Brain pericyte (primary cell): Measurements from ENCODE around the gene METTL8.
"Not testable (repeated sequence)": the region's sequence is repeated elsewhere in the genome, so short reads cannot be mapped to it uniquely, and the experiment has no call there.

Experiments
- DNase-seq: peaks from one replicate; pipeline ENCODE4 v3.0.0-alpha.2; 2012; ENCODE audit warnings: low read depth, low spot score

METTL8 gene

GRCh38 chr2:171311589-171311988 lies 122.2 kb downstream of the METTL8 start:
- not testable (repeated sequence) for DNase-seq

DNA sequence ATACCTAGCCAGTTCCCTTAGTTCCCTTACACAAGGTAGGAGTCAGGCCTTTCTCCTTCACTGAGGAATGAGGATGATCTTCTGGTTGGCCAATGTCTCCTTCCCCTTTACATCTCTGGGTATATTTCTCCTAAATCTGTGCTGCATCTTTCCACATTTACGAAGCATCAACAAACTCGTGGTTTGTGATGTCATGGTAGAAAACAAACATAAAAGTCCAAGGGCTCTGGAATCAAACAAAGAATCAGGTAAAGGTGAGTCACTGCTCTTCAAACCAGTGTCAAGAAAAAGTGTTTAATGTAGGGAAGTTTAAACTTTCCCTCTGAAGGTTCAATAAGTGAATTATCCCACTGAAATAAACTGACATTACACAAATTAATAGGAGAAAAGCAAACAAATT lies 122.9 kb downstream of the METTL8 start:
- no peak for DNase-seq

- DNase-seq: no peak
Observed at GRCh38 chr2:171309455-171310286, 124.1 kb downstream of the METTL8 start.

GRCh38 chr2:171308280-171309054 lies 125.3 kb downstream of the METTL8 start:
- DNase-seq: no peak

DNA sequence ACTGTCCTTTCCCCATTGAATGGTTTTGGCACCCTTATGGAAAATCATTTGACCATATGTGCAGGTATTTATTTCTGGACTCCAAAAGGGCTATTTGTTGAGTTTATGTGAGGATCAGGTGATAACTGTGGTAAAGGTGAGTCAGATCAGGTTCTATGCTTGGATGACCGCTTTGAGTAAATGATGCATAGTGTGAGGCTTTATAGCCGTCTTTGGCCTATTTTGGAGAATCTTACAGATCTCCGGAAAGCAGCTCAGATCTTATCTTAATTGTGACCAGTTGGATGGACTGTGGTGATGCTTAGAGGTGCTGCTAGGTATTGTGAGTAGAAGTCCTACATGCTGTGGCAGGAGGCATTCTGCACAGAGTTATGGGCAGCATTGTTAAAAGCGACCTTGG lies 126.2 kb downstream of the METTL8 start:
- DNase-seq: no peak

GRCh38 chr2:171297956-171298355 lies 135.8 kb downstream of the METTL8 start:
- DNase-seq: no peak

DNA sequence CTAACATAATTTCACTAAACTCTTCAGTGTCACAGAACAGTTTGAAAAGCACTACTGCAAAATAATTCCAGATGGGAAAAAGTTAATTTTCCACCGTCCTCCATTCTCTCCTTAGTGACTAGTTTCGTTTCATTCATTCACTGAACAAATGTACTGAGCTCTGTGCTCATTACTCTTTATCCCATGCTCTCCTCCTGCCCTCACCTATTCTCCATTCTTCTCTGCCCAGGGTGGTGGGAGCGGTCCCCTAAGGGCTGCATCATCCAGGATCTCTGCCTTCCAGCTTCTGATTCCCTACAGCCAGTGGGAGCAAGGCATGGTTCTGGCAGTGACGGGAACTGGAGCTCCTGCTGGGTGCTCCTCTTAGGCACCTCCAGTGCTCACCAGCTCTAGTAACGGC lies 139.2 kb downstream of the METTL8 start:
- no peak for DNase-seq

DNA sequence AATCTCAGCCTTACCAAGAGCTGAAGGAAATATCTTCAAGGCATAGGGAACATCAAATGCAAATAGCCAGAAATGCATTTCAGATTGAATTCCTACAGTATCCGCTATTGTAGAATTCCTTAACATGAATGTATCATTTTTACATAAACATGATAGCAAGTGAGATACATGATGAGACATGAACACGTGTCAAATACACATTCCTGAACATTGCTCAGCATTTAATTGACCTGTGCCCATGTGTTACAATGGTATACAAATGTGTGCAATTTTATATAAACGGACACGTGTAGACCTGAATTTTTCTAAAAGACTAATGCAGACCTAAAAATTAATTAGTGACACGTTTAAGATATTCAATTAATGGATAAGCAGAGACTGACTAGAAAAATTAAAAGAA lies 140.1 kb downstream of the METTL8 start:
- DNase-seq: no peak

DNA sequence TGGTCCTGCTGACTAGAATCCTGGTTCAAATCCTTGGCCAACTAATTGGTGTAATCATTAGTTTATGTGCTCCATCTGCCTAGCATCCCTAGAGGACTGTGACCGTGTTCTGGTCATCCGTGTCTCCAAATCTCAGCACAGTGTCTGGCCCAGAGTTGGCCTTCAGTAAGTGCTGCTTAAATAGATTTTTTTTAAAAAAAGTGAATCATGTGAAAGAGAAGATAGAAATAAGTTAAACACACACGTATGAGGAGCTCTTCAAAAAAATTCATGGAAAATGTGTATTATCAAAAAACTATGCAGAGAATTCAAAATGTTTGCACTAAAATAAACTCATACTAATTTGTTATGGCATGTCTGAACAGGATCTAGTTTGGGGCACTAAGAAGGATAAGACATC lies 143.8 kb downstream of the METTL8 start:
- DNase-seq: no peak

DNA sequence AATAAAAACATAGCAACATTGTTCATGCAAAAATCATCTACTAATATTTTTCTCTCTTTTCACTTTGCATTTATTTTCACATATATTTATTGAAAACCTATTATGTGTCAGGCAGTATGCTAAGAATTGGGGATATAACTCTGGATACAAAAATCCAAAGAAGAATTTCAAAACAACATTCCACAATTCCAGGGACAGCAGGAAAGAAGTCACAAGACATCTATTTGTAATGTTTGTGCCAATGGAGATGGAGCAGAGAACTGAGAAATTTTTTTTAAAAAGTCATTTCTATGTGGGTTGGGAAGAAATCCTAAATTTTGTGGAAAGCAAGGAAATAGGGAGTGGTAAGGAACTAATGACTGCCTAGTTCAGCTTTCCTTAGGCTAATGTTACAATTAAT lies 144.5 kb downstream of the METTL8 start:
- no peak for DNase-seq

GRCh38 chr2:171287611-171288010 lies 146.2 kb downstream of the METTL8 start:
- DNase-seq: no peak

DNA sequence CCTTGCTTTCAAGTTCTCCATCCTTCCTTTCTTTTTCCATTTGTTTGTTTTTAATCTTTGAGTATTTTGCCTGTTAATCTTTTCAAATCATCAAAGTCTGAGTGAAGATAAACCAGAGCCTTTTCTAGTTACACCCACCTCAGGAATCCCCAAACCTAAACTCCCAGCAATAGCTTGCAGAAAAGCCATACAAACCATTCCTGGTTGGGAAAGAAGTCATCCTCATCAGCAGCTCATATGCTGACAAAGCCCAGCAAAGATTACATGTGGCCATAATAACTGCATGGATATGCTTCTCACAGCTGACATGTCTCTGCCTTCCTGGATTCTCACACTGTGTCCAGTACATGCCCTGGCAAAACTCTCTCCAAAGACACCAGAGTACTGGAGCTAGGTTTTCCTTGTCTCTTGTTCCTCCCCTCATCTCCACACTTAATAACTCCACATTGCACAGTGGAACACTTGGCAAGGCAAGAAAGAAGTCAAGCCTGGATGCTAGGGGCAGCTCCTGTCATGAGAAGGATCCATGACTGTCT lies 146.7 kb downstream of the METTL8 start:
- no peak for DNase-seq

DNA sequence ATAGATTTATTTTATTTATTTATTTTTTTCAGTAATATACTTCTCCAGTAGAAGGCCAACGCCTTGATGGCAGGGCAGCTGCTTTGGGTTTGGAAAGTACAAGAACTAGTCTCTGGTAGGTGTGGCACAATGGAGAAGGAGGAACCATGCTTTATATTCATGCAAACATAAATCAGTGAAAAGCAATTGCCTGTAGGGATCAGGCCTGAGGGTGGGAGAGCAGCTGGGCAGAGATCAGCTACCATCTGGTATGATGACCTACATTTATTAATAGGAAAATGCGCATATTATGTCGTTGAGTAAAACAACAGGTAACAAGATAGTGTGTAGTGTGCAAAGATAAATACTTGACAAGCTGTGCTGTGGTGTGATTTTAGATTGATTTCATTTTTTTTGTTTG lies 152.7 kb downstream of the METTL8 start:
- DNase-seq: no peak

DNA sequence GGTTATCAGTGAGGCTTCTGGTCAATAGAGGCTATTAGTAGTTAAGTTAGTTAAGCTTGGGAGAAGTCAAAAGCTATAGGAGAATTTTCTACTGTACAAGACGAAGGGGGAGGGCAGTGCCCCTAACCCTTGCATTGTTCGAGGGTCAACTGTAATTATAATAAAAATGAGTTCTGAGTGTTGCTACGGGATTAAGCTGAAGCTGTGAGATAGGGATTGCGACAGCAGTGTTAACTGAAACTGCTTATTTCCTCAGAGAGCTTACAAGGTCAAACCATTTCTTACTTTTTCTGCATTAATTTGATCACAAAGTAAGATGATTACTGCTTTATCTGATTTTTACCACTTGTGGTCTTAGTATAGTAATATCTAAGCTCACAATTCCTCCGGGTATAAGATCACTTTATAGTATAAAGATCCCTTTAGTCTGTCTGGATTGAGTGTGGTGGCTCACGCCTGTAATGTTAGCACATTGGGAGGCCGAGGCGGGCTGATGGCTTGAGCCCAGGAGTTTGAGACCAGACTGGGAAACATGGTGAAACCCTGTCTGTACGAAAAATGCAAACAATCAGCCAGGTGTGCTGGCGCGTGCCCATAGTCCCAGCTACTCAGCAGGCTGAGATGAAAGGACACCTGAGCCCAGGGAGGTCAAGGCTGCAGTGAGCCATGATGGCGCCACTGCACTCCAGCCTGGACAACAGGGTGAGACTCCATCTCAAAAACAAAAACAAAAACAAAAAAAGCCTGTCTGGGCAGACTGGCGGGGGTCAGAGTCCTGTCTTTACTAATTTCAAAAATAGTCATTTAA lies 153.6 kb downstream of the METTL8 start:
- DNase-seq: no peak

DNA sequence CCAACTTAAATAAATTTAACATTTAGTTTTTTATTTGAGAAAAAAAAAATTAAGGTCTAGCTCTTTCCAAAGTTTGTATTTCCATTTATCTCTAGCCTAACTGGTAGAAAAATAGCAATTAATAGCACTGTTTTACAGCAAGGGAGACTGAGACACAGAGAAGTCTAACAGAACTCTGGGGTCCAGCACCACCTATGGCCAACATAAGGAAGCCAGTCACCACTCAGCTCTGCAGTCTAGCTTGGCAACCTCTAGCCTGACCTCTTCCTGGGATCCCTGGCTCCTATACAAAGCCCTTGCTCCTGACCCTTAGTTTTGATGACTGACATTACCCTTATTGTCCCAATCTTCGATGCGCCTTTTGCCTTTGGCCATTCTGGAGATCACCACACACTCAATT lies 159.0 kb downstream of the METTL8 start:
- no peak for DNase-seq

GRCh38 chr2:171271971-171272436 lies 161.8 kb downstream of the METTL8 start:
- peak; percentile 45 for DNase-seq

- DNase-seq: no peak
Observed at GRCh38 chr2:171271386-171271785, 162.4 kb downstream of the METTL8 start.

- no peak for DNase-seq
Observed at GRCh38 chr2:171267855-171268629, 165.7 kb downstream of the METTL8 start.
